Stomach (tissue), 4 donors: ENCODE data around the gene GRK4.

Experiments
- EP300 ChIP-seq: sonication (generic); formaldehyde crosslinking; IDR thresholded peaks from one replicate; pipeline ENCODE4 v1.6.1; 2017; ENCODE audit warnings: antibody characterized with exemption
- POLR2A ChIP-seq, 4 donors: fragments of 450-650 bp; IDR thresholded peaks; one replicate each; pipeline ENCODE4 v1.6.1; 2016; ENCODE audit warnings: antibody characterized with exemption in 4 of 4, control low read depth in 2 of 4, mild to moderate bottlenecking in 1 of 4, moderate library complexity in 1 of 4
- POLR2AphosphoS5 ChIP-seq, 3 donors: sonication (generic); formaldehyde crosslinking; IDR thresholded peaks; one replicate each; pipeline ENCODE4 v1.6.1; 2016; ENCODE audit warnings: antibody characterized with exemption in 3 of 3
- TF ChIP-seq, protein P1 (sequence below), 7 experiments: fragments of 450-650 bp in 4 of 7; fragments of 200-600 bp in 3 of 7; sonication (generic) in 3 of 7; IDR thresholded peaks; one replicate each; pipeline ENCODE4 v1.5.1; 2016 to 2019; ENCODE audit warnings: antibody characterized with exemption in 7 of 7, control low read depth in 2 of 7, mild to moderate bottlenecking in 1 of 7

GRCh38 chr4:2949782-2950125 lies 13.6 kb upstream of the GRK4 start:
- TF ChIP-seq POLR2A (IDR thresholded peaks at IDR 0.05) (no peak), POLR2AphosphoS5 (IDR thresholded peaks at IDR 0.05) (no peak), EP300 (no peak)
- TF ChIP-seq, protein P1, sequence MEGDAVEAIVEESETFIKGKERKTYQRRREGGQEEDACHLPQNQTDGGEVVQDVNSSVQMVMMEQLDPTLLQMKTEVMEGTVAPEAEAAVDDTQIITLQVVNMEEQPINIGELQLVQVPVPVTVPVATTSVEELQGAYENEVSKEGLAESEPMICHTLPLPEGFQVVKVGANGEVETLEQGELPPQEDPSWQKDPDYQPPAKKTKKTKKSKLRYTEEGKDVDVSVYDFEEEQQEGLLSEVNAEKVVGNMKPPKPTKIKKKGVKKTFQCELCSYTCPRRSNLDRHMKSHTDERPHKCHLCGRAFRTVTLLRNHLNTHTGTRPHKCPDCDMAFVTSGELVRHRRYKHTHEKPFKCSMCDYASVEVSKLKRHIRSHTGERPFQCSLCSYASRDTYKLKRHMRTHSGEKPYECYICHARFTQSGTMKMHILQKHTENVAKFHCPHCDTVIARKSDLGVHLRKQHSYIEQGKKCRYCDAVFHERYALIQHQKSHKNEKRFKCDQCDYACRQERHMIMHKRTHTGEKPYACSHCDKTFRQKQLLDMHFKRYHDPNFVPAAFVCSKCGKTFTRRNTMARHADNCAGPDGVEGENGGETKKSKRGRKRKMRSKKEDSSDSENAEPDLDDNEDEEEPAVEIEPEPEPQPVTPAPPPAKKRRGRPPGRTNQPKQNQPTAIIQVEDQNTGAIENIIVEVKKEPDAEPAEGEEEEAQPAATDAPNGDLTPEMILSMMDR (IDR thresholded peaks at IDR 0.05), result no peak
